ENCODE results near the gene WDR93.

The WDR93 gene

GRCh38 chr15:89662893-89663626 lies 27.6 kb upstream of the WDR93 start:
- in situ Hi-C loops (cut with MboI; ENCODE audit: low sequenced_read_pairs), result no loop called here

GRCh38 chr15:89664441-89665350 lies 25.9 kb upstream of the WDR93 start:
- in situ Hi-C loops (cut with MboI; ENCODE audit: low sequenced_read_pairs), result no loop called here

GRCh38 chr15:89665449-89666181 lies 25.0 kb upstream of the WDR93 start:
- in situ Hi-C loops (cut with MboI; ENCODE audit: low sequenced_read_pairs), result no loop called here

GRCh38 chr15:89666184-89666857 lies 24.3 kb upstream of the WDR93 start:
- in situ Hi-C loops (cut with MboI; ENCODE audit: low sequenced_read_pairs), result no loop called here

- in situ Hi-C loops (cut with MboI; ENCODE audit: low sequenced_read_pairs), result no loop called here
Observed at GRCh38 chr15:89666858-89667705, 23.5 kb upstream of the WDR93 start.

GRCh38 chr15:89667706-89667960 lies 23.0 kb upstream of the WDR93 start:
- in situ Hi-C loops (cut with MboI; ENCODE audit: low sequenced_read_pairs), result no loop called here

GRCh38 chr15:89668171-89668570 lies 22.4 kb upstream of the WDR93 start:
- in situ Hi-C loops (cut with MboI; ENCODE audit: low sequenced_read_pairs), result no loop called here

- in situ Hi-C loops (cut with MboI; ENCODE audit: low sequenced_read_pairs), result no loop called here
Observed at GRCh38 chr15:89669309-89669865, 21.2 kb upstream of the WDR93 start.

- in situ Hi-C loops (cut with MboI; ENCODE audit: low sequenced_read_pairs), result no loop called here
Observed at GRCh38 chr15:89669941-89670340, 20.7 kb upstream of the WDR93 start.

GRCh38 chr15:89670971-89671560 lies 19.5 kb upstream of the WDR93 start:
- in situ Hi-C loops (cut with MboI; ENCODE audit: low sequenced_read_pairs), result no loop called here

- in situ Hi-C loops (cut with MboI; ENCODE audit: low sequenced_read_pairs), result no loop called here
Observed at GRCh38 chr15:89671687-89672086, 18.9 kb upstream of the WDR93 start.

- in situ Hi-C loops (cut with MboI; ENCODE audit: low sequenced_read_pairs), result no loop called here
Observed at GRCh38 chr15:89672221-89673164, 18.1 kb upstream of the WDR93 start.

GRCh38 chr15:89673165-89673512 lies 17.5 kb upstream of the WDR93 start:
- in situ Hi-C loops (cut with MboI; ENCODE audit: low sequenced_read_pairs), result no loop called here

GRCh38 chr15:89674526-89674925 lies 16.1 kb upstream of the WDR93 start:
- in situ Hi-C loops (cut with MboI; ENCODE audit: low sequenced_read_pairs), result no loop called here

- in situ Hi-C loops (cut with MboI; ENCODE audit: low sequenced_read_pairs), result no loop called here
Observed at GRCh38 chr15:89675606-89676005, 15.0 kb upstream of the WDR93 start.

- in situ Hi-C loops (cut with MboI; ENCODE audit: low sequenced_read_pairs), result no loop called here
Observed at GRCh38 chr15:89677381-89677780, 13.2 kb upstream of the WDR93 start.

- in situ Hi-C loops (cut with MboI; ENCODE audit: low sequenced_read_pairs), result no loop called here
Observed at GRCh38 chr15:89679212-89679611, 11.4 kb upstream of the WDR93 start, which contains the start of gene PLIN1. Gene PLIN1 (minus strand): TSS chr15:89679367. CDS start chr15:89677489, 1,878 bp downstream.

- in situ Hi-C loops (cut with MboI; ENCODE audit: low sequenced_read_pairs), result no loop called here
Observed at GRCh38 chr15:89680282-89680873, 10.2 kb upstream of the WDR93 start.
